Stimulated activated memory B cell treated with anti-CD40 and anti-IgM and Interleukin-4, amounts not matched to agents 10 μg/mL and 1 μg/mL and 100 μg/mL, for 72 hours (primary cell): Measurements from ENCODE around the gene FOXL3.

Source experiments
- ATAC-seq: fragments of 150-1000 bp; cut with Tn5 transposase; 2 replicates; pipeline ENCODE4 v1.10.0; 2021
- H3K27ac Mint-ChIP-seq: one replicate; pipeline ENCODE4 v1.8.0; 2022; ENCODE audit warnings: mild to moderate bottlenecking, mixed read lengths
- H3K27me3 Mint-ChIP-seq: one replicate; pipeline ENCODE4 v1.8.0; 2022; ENCODE audit warnings: mixed read lengths
- H3K36me3 Mint-ChIP-seq: one replicate; pipeline ENCODE4 v1.8.0; 2022; ENCODE audit warnings: mixed read lengths
- H3K4me1 Mint-ChIP-seq: one replicate; pipeline ENCODE4 v1.8.0; 2022; ENCODE audit warnings: mixed read lengths
- H3K4me3 Mint-ChIP-seq: one replicate; pipeline ENCODE4 v1.8.0; 2022; ENCODE audit warnings: mild to moderate bottlenecking, moderate library complexity, mixed read lengths
- H3K9me3 Mint-ChIP-seq: one replicate; pipeline ENCODE4 v1.8.0; 2022; ENCODE audit warnings: mixed read lengths

FOXL3 gene

GRCh38 chr7:270351-270983 lies 19.5 kb upstream of the FOXL3 start:
- Mint-ChIP-seq H3K36me3 (peaks cover 12% of the 10 kb centered on the region), H3K27ac (no peak overlapping the region), H3K4me3 (no peak overlapping the region), H3K4me1 (no peaks in the 10 kb centered on the region), H3K27me3 (peaks cover 12% of the 10 kb centered on the region), H3K9me3 (peaks cover 16% of the 10 kb centered on the region)
- ATAC-seq = no peak

- Mint-ChIP-seq H3K4me1 (no peaks in the 10 kb centered on the region), H3K27me3 (peaks cover 12% of the 10 kb centered on the region), H3K4me3 (no peak overlapping the region), H3K9me3 (peaks cover 16% of the 10 kb centered on the region), H3K27ac (no peak overlapping the region), H3K36me3 (peaks cover 12% of the 10 kb centered on the region)
- ATAC-seq = no peak
These were observed 18.5 kb upstream of the FOXL3 start for GRCh38 chr7:271266-272107.

- Mint-ChIP-seq H3K4me1 (no peaks in the 10 kb centered on the region), H3K27ac (no peak overlapping the region), H3K9me3 (peaks cover 16% of the 10 kb centered on the region), H3K36me3 (peaks cover 12% of the 10 kb centered on the region), H3K27me3 (peaks cover 15% of the 10 kb centered on the region), H3K4me3 (no peak overlapping the region)
- no peak for ATAC-seq
These were observed 17.8 kb upstream of the FOXL3 start for GRCh38 chr7:272108-272615.

- peaks cover 19% of the 10 kb centered on the region for H3K9me3 Mint-ChIP-seq
- no peaks in the 10 kb centered on the region for H3K4me1 Mint-ChIP-seq
- no peak for ATAC-seq
- peaks cover 12% of the 10 kb centered on the region for H3K36me3 Mint-ChIP-seq
- H3K27me3 Mint-ChIP-seq = peaks cover 19% of the 10 kb centered on the region
- no peak overlapping the region for H3K27ac Mint-ChIP-seq
- no peak overlapping the region for H3K4me3 Mint-ChIP-seq
These were observed 17.3 kb upstream of the FOXL3 start for GRCh38 chr7:272631-273030.

GRCh38 chr7:273327-273726 lies 16.6 kb upstream of the FOXL3 start:
- H3K4me1 Mint-ChIP-seq = no peaks in the 10 kb centered on the region
- peaks cover 19% of the 10 kb centered on the region for H3K9me3 Mint-ChIP-seq
- H3K27me3 Mint-ChIP-seq = peaks cover 26% of the 10 kb centered on the region
- peaks cover 12% of the 10 kb centered on the region for H3K36me3 Mint-ChIP-seq
- ATAC-seq = no peak
- H3K27ac Mint-ChIP-seq = no peak overlapping the region
- no peak overlapping the region for H3K4me3 Mint-ChIP-seq

- Mint-ChIP-seq H3K4me1 (no peaks in the 10 kb centered on the region), H3K4me3 (no peak overlapping the region), H3K27me3 (peaks cover 27% of the 10 kb centered on the region), H3K36me3 (peaks cover 12% of the 10 kb centered on the region), H3K27ac (no peak overlapping the region), H3K9me3 (peaks cover 19% of the 10 kb centered on the region)
- ATAC-seq = no peak
These were observed 15.7 kb upstream of the FOXL3 start for GRCh38 chr7:274266-274665.

- Mint-ChIP-seq H3K36me3 (peaks cover 12% of the 10 kb centered on the region), H3K4me3 (no peak overlapping the region), H3K27ac (no peak overlapping the region), H3K4me1 (no peaks in the 10 kb centered on the region), H3K27me3 (peaks cover 36% of the 10 kb centered on the region), H3K9me3 (peaks cover 19% of the 10 kb centered on the region)
- no peak for ATAC-seq
These were observed 13.6 kb upstream of the FOXL3 start for GRCh38 chr7:276230-276835.

- peaks cover 21% of the 10 kb centered on the region for H3K9me3 Mint-ChIP-seq
- ATAC-seq = no peak
- H3K4me1 Mint-ChIP-seq = no peaks in the 10 kb centered on the region
- H3K36me3 Mint-ChIP-seq = peaks cover 12% of the 10 kb centered on the region
- no peak overlapping the region for H3K4me3 Mint-ChIP-seq
- no peak overlapping the region for H3K27ac Mint-ChIP-seq
- H3K27me3 Mint-ChIP-seq = peaks cover 42% of the 10 kb centered on the region
These were observed 12.7 kb upstream of the FOXL3 start for GRCh38 chr7:277228-277627.

GRCh38 chr7:278081-278480 lies 11.9 kb upstream of the FOXL3 start:
- peaks cover 15% of the 10 kb centered on the region for H3K9me3 Mint-ChIP-seq
- H3K4me1 Mint-ChIP-seq = no peaks in the 10 kb centered on the region
- peaks cover 7% of the 10 kb centered on the region for H3K36me3 Mint-ChIP-seq
- ATAC-seq = no peak
- peaks cover 42% of the 10 kb centered on the region for H3K27me3 Mint-ChIP-seq
- no peak overlapping the region for H3K4me3 Mint-ChIP-seq
- H3K27ac Mint-ChIP-seq = no peak overlapping the region

GRCh38 chr7:279821-280220 lies 10.1 kb upstream of the FOXL3 start:
- Mint-ChIP-seq H3K4me1 (no peaks in the 10 kb centered on the region), H3K27me3 (peaks cover 46% of the 10 kb centered on the region), H3K9me3 (peaks cover 6% of the 10 kb centered on the region), H3K36me3 (no peaks in the 10 kb centered on the region), H3K4me3 (no peak overlapping the region), H3K27ac (no peak overlapping the region)
- ATAC-seq = no peak

GRCh38 chr7:280461-280860 lies 9.5 kb upstream of the FOXL3 start:
- Mint-ChIP-seq H3K27me3 (peaks cover 53% of the 10 kb centered on the region), H3K4me1 (no peaks in the 10 kb centered on the region), H3K4me3 (no peak overlapping the region), H3K27ac (no peak overlapping the region), H3K9me3 (peaks cover 6% of the 10 kb centered on the region), H3K36me3 (no peaks in the 10 kb centered on the region)
- ATAC-seq = no peak

GRCh38 chr7:281637-282036 lies 8.3 kb upstream of the FOXL3 start:
- no peaks in the 10 kb centered on the region for H3K36me3 Mint-ChIP-seq
- H3K4me1 Mint-ChIP-seq = no peaks in the 10 kb centered on the region
- H3K27me3 Mint-ChIP-seq = peaks cover 60% of the 10 kb centered on the region
- H3K27ac Mint-ChIP-seq = no peak overlapping the region
- peaks cover 6% of the 10 kb centered on the region for H3K9me3 Mint-ChIP-seq
- ATAC-seq = no peak
- H3K4me3 Mint-ChIP-seq = no peak overlapping the region

GRCh38 chr7:282621-283020 lies 7.3 kb upstream of the FOXL3 start:
- Mint-ChIP-seq H3K27ac (no peak overlapping the region), H3K9me3 (peaks cover 2% of the 10 kb centered on the region), H3K27me3 (peaks cover 57% of the 10 kb centered on the region), H3K36me3 (no peaks in the 10 kb centered on the region), H3K4me3 (no peak overlapping the region), H3K4me1 (no peaks in the 10 kb centered on the region)
- peak; percentile 45 for ATAC-seq

GRCh38 chr7:284762-285722 lies 4.9 kb upstream of the FOXL3 start:
- H3K4me3 Mint-ChIP-seq = no peak overlapping the region
- peaks cover 57% of the 10 kb centered on the region for H3K27me3 Mint-ChIP-seq
- H3K27ac Mint-ChIP-seq = no peak overlapping the region

GRCh38 chr7:285731-286130 lies 4.2 kb upstream of the FOXL3 start:
- H3K27me3 Mint-ChIP-seq = peaks cover 51% of the 10 kb centered on the region
- H3K4me3 Mint-ChIP-seq = no peak overlapping the region
- H3K9me3 Mint-ChIP-seq = peaks cover 2% of the 10 kb centered on the region
- H3K27ac Mint-ChIP-seq = no peak overlapping the region
- H3K36me3 Mint-ChIP-seq = no peaks in the 10 kb centered on the region
- no peaks in the 10 kb centered on the region for H3K4me1 Mint-ChIP-seq
- ATAC-seq = no peak

More at GRCh38 chr7:284762-285722, 4.9 kb upstream of the FOXL3 start:
- ATAC-seq = no peak
- no peaks in the 10 kb centered on the region for H3K36me3 Mint-ChIP-seq
- H3K9me3 Mint-ChIP-seq = peaks cover 2% of the 10 kb centered on the region
- no peaks in the 10 kb centered on the region for H3K4me1 Mint-ChIP-seq
